GM12891 (cell line): Measurements from ENCODE around the gene NTN3.

Experiments
- DNase-seq: peaks from one replicate; pipeline ENCODE4 v3.0.0; 2011; ENCODE audit warnings: low spot score; ENCODE audit not compliant: insufficient read length
- FAIRE-seq: peaks from 2 replicates; lab custom pipeline; 2011; peaks lifted over from hg19 to GRCh38; lab: Jason Lieb, UNC
- PAX5 ChIP-seq: IDR thresholded peaks from 2 replicates; pipeline ENCODE4 v1.6.1; 2011; ENCODE audit warnings: low read length, moderate library complexity, mild to moderate bottlenecking; ENCODE audit not compliant: insufficient read depth, severe bottlenecking
- POLR2A ChIP-seq: IDR thresholded peaks from 2 replicates; pipeline ENCODE4 v1.6.1; 2011; ENCODE audit warnings: low read depth, low read length, control low read depth
- POLR2AphosphoS5 ChIP-seq: IDR thresholded peaks from 2 replicates; pipeline ENCODE4 v1.6.1; 2011; ENCODE audit warnings: low read depth, low read length, control low read depth
- POU2F2 ChIP-seq: IDR thresholded peaks from 2 replicates; pipeline ENCODE4 v1.6.1; 2011; ENCODE audit warnings: low read depth, mild to moderate bottlenecking, control low read depth, low read length, moderate library complexity
- SPI1 ChIP-seq: IDR thresholded peaks from 2 replicates; pipeline ENCODE4 v1.6.1; 2011; ENCODE audit warnings: low read depth, low read length, control low read depth
- TAF1 ChIP-seq: IDR thresholded peaks from 2 replicates; pipeline ENCODE4 v1.6.1; 2011; ENCODE audit warnings: low read depth, low read length, control low read depth

The NTN3 gene

GRCh38 chr16:2518823-2519710 is 48.0 kb downstream of the NTN3 start:
- FAIRE-seq = no peak
- no peak for TF ChIP-seq POLR2AphosphoS5
- TF ChIP-seq TAF1 = no peak
- TF ChIP-seq POLR2A = no peak
- TF ChIP-seq POU2F2 = no peak
- no peak for TF ChIP-seq SPI1
- TF ChIP-seq PAX5 = no peak
- no peak for DNase-seq

GRCh38 chr16:2519711-2520080 is 48.6 kb downstream of the NTN3 start:
- DNase-seq = no peak
- FAIRE-seq = no peak
- no peak for TF ChIP-seq PAX5
- TF ChIP-seq TAF1 = no peak
- TF ChIP-seq POLR2A = no peak
- TF ChIP-seq POU2F2 = no peak
- no peak for TF ChIP-seq POLR2AphosphoS5
- no peak for TF ChIP-seq SPI1

GRCh38 chr16:2520097-2520783 is 49.1 kb downstream of the NTN3 start, which contains the start of gene AMDHD2:
TSS of gene AMDHD2 (plus strand) at chr16:2520371. CDS start at chr16:2520459, 88 bp downstream.
- TF ChIP-seq POLR2AphosphoS5 (peak; percentile 84), POLR2A (peak; percentile 73; the same call in 1 of the 2 replicates), POU2F2 (peak; percentile 88; the same call in 1 of the 2 replicates), PAX5 (peak; percentile 6), SPI1 (no peak), TAF1 (peak; percentile 66)
- FAIRE-seq (peak; percentile 89), DNase-seq (peak; percentile 99)

- TF ChIP-seq POLR2A = no peak
- TF ChIP-seq POLR2AphosphoS5 = 0 out of 2 replicates have a peak, but pooled peaks have one; percentile 14
- no peak for TF ChIP-seq TAF1
- TF ChIP-seq POU2F2 = no peak
- peak; percentile 64 for TF ChIP-seq SPI1
- no peak for TF ChIP-seq PAX5
- FAIRE-seq (peak; percentile 72), DNase-seq (peak; percentile 78)
These were observed 49.9 kb downstream of the NTN3 start for GRCh38 chr16:2520784-2521531.
